ENCODE results near the gene TTC1. TPM values are rescaled to one million over a fixed set of nuclear protein-coding genes. Genes with fewer than 3 reads are reported as not detected.

The TTC1 gene
- total and polyA plus RNA-seq, 9 of the 15 experiments (the other 6 are each of a cell fraction or from before 2014, with no cell fraction given): 51.9 to 173 (median 87.7) TPM

GRCh38 chr5:160008877-160009590 is at the start of gene TTC1 (continued):
- no peak for TF ChIP-seq ZNF696 (CRISPR knock-in tag; conservative IDR thresholded peaks at IDR 0.05)
- no peak for TF ChIP-seq POU5F1 (IDR thresholded peaks at IDR 0.05; ENCODE audit: borderline replicate concordance, low read depth, low read length, partially characterized antibody)
- TF ChIP-seq POLR2B (IDR thresholded peaks at IDR 0.05; ENCODE audit: low read depth, partially characterized antibody): peak; percentile 97
- TF ChIP-seq ZBTB5 (IDR thresholded peaks at IDR 0.05): no peak
- no peak for TF ChIP-seq THRB (CRISPR knock-in tag; conservative IDR thresholded peaks at IDR 0.05)
- no peak for TF ChIP-seq HDAC3 (IDR thresholded peaks at IDR 0.05; ENCODE audit: borderline replicate concordance, partially characterized antibody)
- TF ChIP-seq NRF1 (conservative IDR thresholded peaks at IDR 0.05 in 1 of 2, IDR thresholded peaks at IDR 0.05 in 1 of 2): no peak
- TF ChIP-seq MCM3 (IDR thresholded peaks at IDR 0.05): no peak
- TF ChIP-seq BMI1 (IDR thresholded peaks at IDR 0.05; ENCODE audit: low read length): no peak
- TF ChIP-seq ZBTB7A (IDR thresholded peaks at IDR 0.05; ENCODE audit: borderline replicate concordance, control insufficient read depth, low read depth, low read length): no peak
- no peak for TF ChIP-seq ZNF589 (CRISPR knock-in tag; IDR thresholded peaks at IDR 0.05; ENCODE audit: low read depth)
- no peak for TF ChIP-seq BRCA1 (IDR thresholded peaks at IDR 0.05)
- no peak for TF ChIP-seq BRCA1 (CRISPR knock-in tag; IDR thresholded peaks at IDR 0.05)
- TF ChIP-seq TEAD2 (tag; IDR thresholded peaks at IDR 0.05): no peak
- TF ChIP-seq KLF16 (IDR thresholded peaks at IDR 0.05): no peak
- TF ChIP-seq MXI1 (IDR thresholded peaks at IDR 0.05; ENCODE audit: low read depth, low read length): no peak
- TF ChIP-seq MTF1 (CRISPR knock-in tag; IDR thresholded peaks at IDR 0.05; ENCODE audit: borderline replicate concordance): no peak
- TF ChIP-seq HNRNPUL1 (IDR thresholded peaks at IDR 0.05; ENCODE audit: low read length): no peak
- no peak for TF ChIP-seq ZNF408 (CRISPR knock-in tag; IDR thresholded peaks at IDR 0.05; ENCODE audit: low read depth)
- no peak for TF ChIP-seq ELK1 (CRISPR knock-in tag; IDR thresholded peaks at IDR 0.05)
- TF ChIP-seq TFAP4 (CRISPR knock-in tag; IDR thresholded peaks at IDR 0.05; ENCODE audit: borderline replicate concordance): peak; percentile 70; the same call in 1 of the 2 replicates
- peak in 1 of 2 experiments; percentile 79; a peak in 1 of 4 replicates for TF ChIP-seq KDM4B (IDR thresholded peaks at IDR 0.05; ENCODE audit: borderline replicate concordance in 2 of 2, low read depth in 1 of 2)
- peak; percentile 97 for TF ChIP-seq SUPT5H (IDR thresholded peaks at IDR 0.05)

Data from K562 (cell line).